GM23248 (cell line): ENCODE results near the gene SIVA1. TPM values are rescaled to one million over a fixed set of nuclear protein-coding genes. Genes with fewer than 3 reads are reported as not detected.

Source experiments
- DNase-seq: peaks from one replicate; pipeline ENCODE4 v3.0.0-alpha.2; 2015
- H2AFZ ChIP-seq: fragments of 200-600 bp; sonication (generic); 2 replicates; pipeline ENCODE4 v1.6.1; 2016; ENCODE audit warnings: antibody characterized with exemption
- H3F3A ChIP-seq: fragments of 200-600 bp; sonication (generic); 2 replicates; pipeline ENCODE4 v1.6.1; 2016; ENCODE audit warnings: mild to moderate bottlenecking, antibody characterized with exemption, mixed run types; ENCODE audit not compliant: insufficient read depth
- H3K27ac ChIP-seq: fragments of 200-600 bp; sonication (generic); 2 replicates; pipeline ENCODE4 v1.5.1; 2016; ENCODE audit warnings: mild to moderate bottlenecking
- H3K27me3 ChIP-seq: fragments of 200-600 bp; sonication (generic); replicated peaks from 2 replicates; pipeline ENCODE4 v1.6.1; 2016; ENCODE audit warnings: mild to moderate bottlenecking; ENCODE audit not compliant: insufficient read depth
- H3K36me3 ChIP-seq: fragments of 200-600 bp; sonication (generic); 2 replicates; pipeline ENCODE4 v1.6.1; 2016; ENCODE audit warnings: low read depth, mild to moderate bottlenecking
- H3K4me1 ChIP-seq: fragments of 200-600 bp; sonication (generic); 2 replicates; pipeline ENCODE4 v1.6.1; 2016; ENCODE audit warnings: mild to moderate bottlenecking; ENCODE audit not compliant: insufficient read depth
- H3K4me2 ChIP-seq: fragments of 200-600 bp; sonication (generic); one replicate; pipeline ENCODE4 v1.6.1; 2016; ENCODE audit warnings: mild to moderate bottlenecking; ENCODE audit not compliant: unreplicated experiment
- H3K4me3 ChIP-seq: fragments of 200-600 bp; sonication (generic); 2 replicates; pipeline ENCODE4 v1.5.1; 2016; ENCODE audit warnings: mild to moderate bottlenecking
- H3K79me2 ChIP-seq: fragments of 200-600 bp; sonication (generic); 2 replicates; pipeline ENCODE4 v1.6.1; 2016; ENCODE audit warnings: mild to moderate bottlenecking; ENCODE audit not compliant: insufficient read depth
- H3K9ac ChIP-seq: fragments of 200-600 bp; sonication (generic); 2 replicates; pipeline ENCODE4 v1.6.1; 2016; ENCODE audit warnings: mild to moderate bottlenecking
- H3K9me2 ChIP-seq: fragments of 200-600 bp; sonication (generic); 2 replicates; pipeline ENCODE4 v1.6.1; 2016; ENCODE audit warnings: mixed run types, mild to moderate bottlenecking, moderate library complexity; ENCODE audit not compliant: insufficient read depth
- H3K9me3 ChIP-seq: fragments of 200-600 bp; sonication (generic); one replicate; pipeline ENCODE4 v1.6.1; 2017; ENCODE audit warnings: low read depth
- H4K20me1 ChIP-seq: fragments of 200-600 bp; sonication (generic); 2 replicates; pipeline ENCODE4 v1.6.0; 2016; ENCODE audit not compliant: insufficient read depth
- EZH2 ChIP-seq: fragments of 200-600 bp; sonication (generic); IDR thresholded peaks from 2 replicates; pipeline ENCODE4 v1.6.1; 2018; ENCODE audit warnings: antibody characterized with exemption, mild to moderate bottlenecking; ENCODE audit not compliant: insufficient read depth, poor library complexity, severe bottlenecking
- EZH2phosphoT487 ChIP-seq: fragments of 200-600 bp; sonication (generic); IDR thresholded peaks from 2 replicates; pipeline ENCODE4 v1.6.1; 2018; ENCODE audit warnings: antibody characterized with exemption, moderate library complexity, mild to moderate bottlenecking, low read depth; ENCODE audit not compliant: insufficient read depth
- WGBS, 2 experiments: methylation state at CpG; one replicate each; pipeline ENCODE4 v1.1.6; 2015 to 2017; ENCODE audit warnings: low lambda C conversion rate in 2 of 2, low coverage in 1 of 2; ENCODE audit errors: missing lambda C conversion rate in 2 of 2; 5-methylcytosine and 5-hydroxymethylcytosine counted together
- in situ Hi-C: fragments of 300-500 bp; cut with MboI; formaldehyde crosslinking; loops from 2 replicates; pipeline ENCODE4 v1.15.0; 2020
- polyA plus RNA-seq: library from polyadenylated mRNA; unstranded; fragments of >200 nt; fragmentation: Nextera tagmentation; extraction: Ambion mirVana; gene quantifications from 2 replicates; pipeline ENCODE4 v1.2.1, GENCODE V29; 2016
- total RNA-seq: library from RNA; depleted of rRNA; stranded (reverse); fragments of >200 nt; shearing (Covaris generic); gene quantifications from 2 replicates; pipeline ENCODE4 v1.2.3, GENCODE V29; 2014

The SIVA1 gene
- total and polyA plus RNA-seq, 2 experiments from 2014 or later: 132 to 174 TPM

DNA sequence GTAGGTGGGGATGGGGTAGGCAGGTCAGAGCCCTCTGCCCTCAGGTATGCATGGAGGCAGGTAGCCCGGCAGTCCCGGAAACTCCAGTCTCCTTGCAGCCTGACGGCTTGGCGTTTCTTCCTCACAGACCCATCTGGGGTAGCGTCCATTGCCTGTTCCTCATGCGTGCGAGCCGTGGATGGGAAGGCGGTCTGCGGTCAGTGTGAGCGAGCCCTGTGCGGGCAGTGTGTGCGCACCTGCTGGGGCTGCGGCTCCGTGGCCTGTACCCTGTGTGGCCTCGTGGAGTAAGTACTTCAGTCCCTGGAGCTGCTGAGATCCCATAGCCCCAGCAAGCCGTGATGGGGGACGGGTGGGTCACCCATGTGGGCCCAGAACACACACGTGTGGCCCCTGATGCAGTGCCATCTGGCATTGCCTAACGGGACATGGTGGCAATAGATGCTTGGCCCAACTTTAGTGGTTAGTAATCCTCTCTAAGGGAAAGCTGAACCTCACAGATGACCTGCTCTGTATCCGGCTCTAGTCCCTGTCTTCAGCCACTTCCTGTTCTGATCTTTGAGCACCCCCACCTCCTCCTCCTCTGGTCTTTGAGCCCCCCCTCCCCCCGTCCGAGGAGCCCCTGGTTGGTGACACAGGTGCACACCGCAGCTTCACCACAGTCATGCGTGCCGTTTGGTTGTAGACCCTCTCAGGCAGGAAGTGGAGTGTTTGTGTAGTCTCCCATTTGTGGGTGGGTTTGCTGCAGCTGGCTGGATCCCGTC, 3.7 kb downstream of the SIVA1 start:
- peaks cover 5% of the 10 kb centered on the region; the same call in 1 of the 2 replicates for H3K36me3 ChIP-seq
- no peak overlapping the region for H3K9ac ChIP-seq
- no peak for TF ChIP-seq EZH2
- TF ChIP-seq EZH2phosphoT487: no peak
- 78 to 79% methylated on average over 26 to 27 of the region's 27 CpGs for WGBS, 2 experiments
- no peaks in the 10 kb centered on the region for H3K9me3 ChIP-seq
- peaks cover 64% of the 10 kb centered on the region for H3K79me2 ChIP-seq
- no peaks in the 10 kb centered on the region for H3K4me1 ChIP-seq
- no peak overlapping the region for H3K4me2 ChIP-seq
- no peak overlapping the region for H3K4me3 ChIP-seq
- no peak for DNase-seq
- no peaks in the 10 kb centered on the region for H4K20me1 ChIP-seq
- no peak overlapping the region for H3K27ac ChIP-seq
- in situ Hi-C loops: no loop called here
- H3F3A ChIP-seq: no peaks in the 10 kb centered on the region
- H3K9me2 ChIP-seq: no peaks in the 10 kb centered on the region
- no peak overlapping the region for H2AFZ ChIP-seq
- H3K27me3 ChIP-seq: no peaks in the 10 kb centered on the region

DNA sequence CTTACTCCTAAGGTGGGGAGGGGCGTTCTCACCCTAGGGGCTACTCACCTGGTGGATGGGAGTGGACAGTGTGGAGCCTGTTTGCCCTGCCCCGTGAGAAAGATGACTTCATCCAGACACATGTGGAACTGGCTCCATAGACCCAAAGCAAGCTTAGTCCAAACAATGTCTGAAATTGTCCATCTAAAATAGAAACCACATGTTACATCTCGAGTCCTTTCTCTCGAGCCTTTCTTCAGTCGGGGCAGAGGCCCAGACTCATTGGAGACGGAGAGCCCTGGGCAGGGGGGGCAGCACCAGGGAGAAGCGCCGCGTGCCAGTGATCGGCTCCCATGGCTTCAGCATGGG, 4.3 kb downstream of the SIVA1 start:
- Histone ChIP-seq H3F3A (no peaks in the 10 kb centered on the region), H3K4me3 (no peak overlapping the region), H3K9ac (no peak overlapping the region), H4K20me1 (no peaks in the 10 kb centered on the region), H3K27ac (no peak overlapping the region), H3K27me3 (no peaks in the 10 kb centered on the region), H3K4me2 (no peak overlapping the region), H3K9me2 (no peaks in the 10 kb centered on the region), H3K4me1 (no peaks in the 10 kb centered on the region), H3K79me2 (peaks cover 64% of the 10 kb centered on the region), H3K9me3 (no peaks in the 10 kb centered on the region), H3K36me3 (peaks cover 5% of the 10 kb centered on the region; the same call in 1 of the 2 replicates), H2AFZ (no peak overlapping the region)
- no peak for TF ChIP-seq EZH2phosphoT487
- TF ChIP-seq EZH2: no peak
- in situ Hi-C loops: no loop called here
- DNase-seq: no peak
- WGBS, 2 experiments: 46 to 51% methylated on average over 10 of the region's 10 CpGs

DNA sequence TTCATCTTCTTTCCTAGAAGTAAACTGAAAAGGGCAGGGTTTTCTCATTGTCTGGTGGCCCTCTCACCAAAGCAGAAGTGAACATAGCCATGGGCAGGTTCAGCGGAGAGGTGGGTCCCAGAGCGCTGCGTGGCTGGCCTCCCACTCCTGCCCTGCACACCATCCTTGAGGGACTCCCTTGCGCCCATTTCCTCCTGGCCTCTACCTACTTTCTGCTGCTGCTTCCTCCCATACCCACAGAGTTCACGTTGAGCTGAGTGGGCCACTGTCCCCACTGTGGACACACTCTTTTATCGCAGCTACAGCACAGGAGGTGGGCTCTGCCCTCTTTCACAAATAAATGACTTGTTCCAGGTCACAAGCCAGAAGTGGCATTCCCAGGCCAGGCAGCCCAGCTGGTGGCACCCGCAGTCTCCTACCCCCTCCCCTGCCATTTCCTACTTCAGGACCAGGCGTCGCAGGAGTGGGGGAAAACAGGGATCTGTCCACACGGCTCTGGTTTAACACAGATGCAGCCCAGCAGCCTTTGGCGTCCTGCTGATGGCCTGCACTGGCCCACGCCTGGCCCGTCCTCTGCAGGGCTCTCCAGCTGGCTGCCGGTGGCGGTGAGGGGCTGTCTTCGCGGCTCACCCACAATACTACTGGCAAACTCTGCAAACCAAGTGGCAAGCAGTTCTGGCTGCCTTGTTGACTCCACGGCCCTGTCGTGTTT, 4.9 kb downstream of the SIVA1 start:
- Histone ChIP-seq H3F3A (no peaks in the 10 kb centered on the region), H3K4me3 (no peak overlapping the region), H3K9me2 (no peaks in the 10 kb centered on the region), H3K27me3 (no peaks in the 10 kb centered on the region), H4K20me1 (no peaks in the 10 kb centered on the region), H3K9me3 (no peaks in the 10 kb centered on the region), H3K9ac (no peak overlapping the region), H3K79me2 (peaks cover 64% of the 10 kb centered on the region), H3K4me1 (no peaks in the 10 kb centered on the region), H3K36me3 (peaks cover 5% of the 10 kb centered on the region; the same call in 1 of the 2 replicates), H3K4me2 (no peak overlapping the region), H3K27ac (no peak overlapping the region), H2AFZ (no peak overlapping the region)
- in situ Hi-C loops: no loop called here
- no peak for DNase-seq
- 89 to 90% methylated on average over 19 of the region's 19 CpGs for WGBS, 2 experiments
- TF ChIP-seq EZH2: no peak
- no peak for TF ChIP-seq EZH2phosphoT487

DNA sequence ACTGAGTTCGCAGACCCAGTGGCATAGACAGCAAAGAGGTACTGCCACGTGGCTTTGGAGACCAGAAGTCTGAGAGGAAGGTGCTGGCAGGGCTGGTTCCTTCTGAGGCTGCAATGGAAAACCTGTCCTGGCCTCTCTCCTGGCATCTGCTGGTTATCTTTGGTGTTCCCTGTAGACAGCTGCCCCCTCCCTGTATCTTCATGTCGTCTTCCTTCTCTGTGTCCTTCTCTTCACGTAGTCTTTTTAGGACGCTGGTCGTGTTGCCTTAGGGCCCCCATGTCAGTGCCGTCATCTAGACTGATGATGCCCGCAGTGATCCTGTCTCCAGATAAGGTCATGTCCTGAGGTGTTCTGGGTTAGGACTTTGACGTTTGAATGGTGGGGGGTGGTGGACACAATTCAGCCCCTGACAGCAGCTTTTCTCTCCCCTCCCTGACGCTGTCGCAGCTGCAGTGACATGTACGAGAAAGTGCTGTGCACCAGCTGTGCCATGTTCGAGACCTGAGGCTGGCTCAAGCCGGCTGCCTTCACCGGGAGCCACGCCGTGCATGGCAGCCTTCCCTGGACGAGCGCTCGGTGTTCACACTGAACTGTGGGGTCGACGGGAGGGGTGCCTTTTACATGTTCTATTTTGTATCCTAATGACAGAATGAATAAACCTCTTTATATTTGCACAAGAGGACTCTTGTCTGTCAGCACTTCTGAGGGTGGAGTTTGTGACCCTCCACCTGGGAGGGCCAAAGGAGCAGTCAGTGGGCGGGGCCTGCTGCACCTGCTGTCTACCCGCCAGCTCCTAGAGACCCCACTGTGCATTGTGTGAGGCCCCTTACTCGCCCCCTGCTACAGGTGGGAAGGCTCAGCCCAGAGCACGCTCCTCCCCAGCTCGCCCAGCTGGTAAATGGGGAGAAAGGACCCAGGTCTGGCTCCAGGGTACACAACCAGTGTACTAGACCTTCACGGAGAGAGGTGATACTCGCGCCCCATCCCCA, 6.3 kb downstream of the SIVA1 start:
- no peaks in the 10 kb centered on the region for H4K20me1 ChIP-seq
- no peaks in the 10 kb centered on the region for H3K9me3 ChIP-seq
- H3K4me3 ChIP-seq: no peak overlapping the region
- H3K27ac ChIP-seq: no peak overlapping the region
- H3F3A ChIP-seq: no peaks in the 10 kb centered on the region
- in situ Hi-C loops: no loop called here
- H3K79me2 ChIP-seq: peaks cover 51% of the 10 kb centered on the region
- TF ChIP-seq EZH2 (no peak), EZH2phosphoT487 (no peak)
- H3K36me3 ChIP-seq: peaks cover 5% of the 10 kb centered on the region; the same call in 1 of the 2 replicates
- H3K9me2 ChIP-seq: no peaks in the 10 kb centered on the region
- no peak for DNase-seq
- no peaks in the 10 kb centered on the region for H3K4me1 ChIP-seq
- no peak overlapping the region for H2AFZ ChIP-seq
- H3K27me3 ChIP-seq: no peaks in the 10 kb centered on the region
- H3K9ac ChIP-seq: no peak overlapping the region
- H3K4me2 ChIP-seq: no peak overlapping the region
- WGBS, 2 experiments: 92 to 93% methylated on average over 29 to 30 of the region's 30 CpGs
